Ovary (tissue), 3 donors: ENCODE results near the gene UQCRH.

ENCODE experiments used
- CTCF ChIP-seq, 3 donors: fragments of 450-650 bp in 2 of 3; fragments of 200-600 bp in 1 of 3; IDR thresholded peaks; one replicate each; pipeline versions ENCODE4 v1.5.1 to v1.8.0; 2016 to 2022; ENCODE audit warnings: antibody characterized with exemption in 3 of 3, mild to moderate bottlenecking in 1 of 3
- EP300 ChIP-seq: sonication (generic); formaldehyde crosslinking; IDR thresholded peaks from one replicate; pipeline ENCODE4 v1.6.1; 2017; ENCODE audit warnings: antibody characterized with exemption
- POLR2A ChIP-seq: fragments of 450-650 bp; IDR thresholded peaks from one replicate; pipeline ENCODE4 v1.6.1; 2017; ENCODE audit warnings: antibody characterized with exemption, mild to moderate bottlenecking, moderate library complexity
- donor health status: DM: no; HTN: no; CAD: no.

- no peak for TF ChIP-seq CTCF (IDR thresholded peaks at IDR 0.05)
- no peak for TF ChIP-seq POLR2A
- no peak for TF ChIP-seq EP300
Measured at GRCh38 chr1:46342084-46342656, 38.7 kb downstream of the UQCRH start.
